Activated CD4-positive, alpha-beta T cell treated with anti-CD3 and anti-CD28 coated beads, Interleukin-2, amount 50 U/mL, for 24 hours (primary cell): ENCODE results near the gene PPARG.
A peak's percentile ranks its signal among the peaks of the same experiment; 100 is the strongest.
"Not testable (repeated sequence)": the region's sequence is repeated elsewhere in the genome, so short reads cannot be mapped to it uniquely, and the experiment has no call there.

ENCODE experiments used
- DNase-seq, 2 donors: peaks; one replicate each; pipeline ENCODE4 v3.0.0-alpha.2; 2020; ENCODE audit warnings: low read depth in 1 of 2, low spot score in 1 of 2

PPARG gene

DNA sequence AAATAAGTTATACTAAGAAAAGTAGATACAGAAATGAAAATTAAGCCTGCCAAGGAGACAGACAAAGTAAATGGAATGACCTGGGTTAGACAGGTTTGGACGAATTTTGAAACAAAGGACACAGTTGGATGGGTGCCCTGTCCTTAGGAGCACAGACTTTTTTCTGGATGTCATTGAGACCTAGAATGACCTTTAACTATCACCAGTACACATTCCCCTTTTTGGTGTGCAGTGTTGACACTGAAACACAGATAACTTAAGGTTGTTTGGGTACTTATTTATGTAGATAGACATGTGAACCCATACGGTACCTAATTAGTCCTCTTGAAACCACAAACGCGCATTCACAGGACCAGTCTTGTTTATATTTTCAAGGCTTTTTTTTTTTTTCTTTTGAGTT is 86.7 kb downstream of the PPARG start:
- DNase-seq, result no peak

DNA sequence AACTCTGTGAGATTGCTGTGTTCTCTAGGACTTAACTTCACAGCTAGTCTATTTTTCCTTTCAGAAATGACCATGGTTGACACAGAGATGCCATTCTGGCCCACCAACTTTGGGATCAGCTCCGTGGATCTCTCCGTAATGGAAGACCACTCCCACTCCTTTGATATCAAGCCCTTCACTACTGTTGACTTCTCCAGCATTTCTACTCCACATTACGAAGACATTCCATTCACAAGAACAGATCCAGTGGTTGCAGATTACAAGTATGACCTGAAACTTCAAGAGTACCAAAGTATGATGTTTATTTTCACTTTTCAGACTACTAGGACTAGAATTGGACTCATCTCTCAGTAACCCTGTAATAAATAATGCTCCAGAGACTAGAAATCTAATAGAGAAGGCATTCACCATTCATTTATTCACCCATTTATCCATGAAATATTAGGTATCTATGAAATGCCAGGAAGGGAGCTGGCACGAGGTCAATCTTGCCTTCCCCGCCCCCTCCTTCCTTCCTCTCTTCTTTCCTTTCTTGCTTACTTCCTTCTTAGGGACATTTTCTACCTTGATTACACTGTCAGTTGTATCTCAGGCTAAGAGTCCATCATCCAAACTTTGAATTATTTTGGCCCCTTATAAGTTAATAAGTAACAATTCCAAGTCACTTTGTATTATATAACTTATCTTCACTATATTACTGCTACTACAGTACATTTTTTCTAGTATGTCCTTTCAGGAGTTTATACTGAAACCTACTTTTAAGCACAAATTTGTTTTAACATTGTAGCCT is 91.0 kb downstream of the PPARG start:
- DNase-seq, result no peak

DNA sequence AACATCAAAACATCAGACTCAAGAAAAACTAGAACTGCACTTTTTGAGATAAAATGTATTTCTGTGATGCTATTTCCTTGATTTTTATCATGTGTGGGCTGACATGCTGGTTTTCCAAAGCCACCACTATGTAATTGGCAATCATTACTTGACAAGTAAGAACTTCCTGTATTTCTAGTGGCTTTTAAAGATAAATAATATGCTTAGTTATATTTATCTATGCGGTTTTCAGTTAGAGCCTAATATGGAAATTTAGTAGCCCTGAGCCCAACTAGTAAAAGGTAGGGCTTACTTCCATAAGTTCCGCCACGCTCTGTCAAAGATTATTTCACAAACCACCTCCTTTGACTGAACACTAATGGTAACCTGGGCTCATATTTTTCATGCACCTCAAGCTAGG is 91.6 kb downstream of the PPARG start:
- DNase-seq, result no peak

DNA sequence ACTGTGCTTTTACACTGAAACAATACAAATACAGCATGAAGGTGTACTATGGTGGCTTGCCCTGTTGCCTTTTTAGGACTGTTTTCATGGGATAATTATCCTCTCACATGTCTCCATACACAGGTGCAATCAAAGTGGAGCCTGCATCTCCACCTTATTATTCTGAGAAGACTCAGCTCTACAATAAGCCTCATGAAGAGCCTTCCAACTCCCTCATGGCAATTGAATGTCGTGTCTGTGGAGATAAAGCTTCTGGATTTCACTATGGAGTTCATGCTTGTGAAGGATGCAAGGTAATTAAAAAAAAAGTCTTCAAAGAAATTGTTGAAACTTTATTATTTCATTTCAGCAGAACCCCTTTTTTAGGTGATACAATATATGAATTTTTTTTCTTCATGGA is 92.3 kb downstream of the PPARG start:
- DNase-seq, result no peak

DNA sequence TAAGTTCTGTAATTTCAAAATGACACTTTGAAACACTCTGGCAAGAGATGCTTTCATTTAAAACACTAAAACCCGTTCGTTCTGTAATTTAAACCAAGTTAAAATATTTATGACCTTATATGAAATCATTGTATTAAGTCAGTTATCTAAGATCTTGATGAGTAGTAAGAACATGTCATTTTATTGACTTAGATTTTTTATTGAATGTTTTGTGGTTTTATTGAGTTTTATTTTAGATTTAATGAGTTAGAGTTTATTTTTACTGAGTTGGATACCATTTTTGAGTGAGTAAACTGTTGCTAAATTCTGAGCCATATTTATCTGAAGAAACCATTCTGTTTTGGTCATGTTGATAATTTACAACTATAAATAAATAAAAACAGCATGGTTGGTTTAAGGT is 94.3 kb downstream of the PPARG start:
- DNase-seq, result no peak

DNA sequence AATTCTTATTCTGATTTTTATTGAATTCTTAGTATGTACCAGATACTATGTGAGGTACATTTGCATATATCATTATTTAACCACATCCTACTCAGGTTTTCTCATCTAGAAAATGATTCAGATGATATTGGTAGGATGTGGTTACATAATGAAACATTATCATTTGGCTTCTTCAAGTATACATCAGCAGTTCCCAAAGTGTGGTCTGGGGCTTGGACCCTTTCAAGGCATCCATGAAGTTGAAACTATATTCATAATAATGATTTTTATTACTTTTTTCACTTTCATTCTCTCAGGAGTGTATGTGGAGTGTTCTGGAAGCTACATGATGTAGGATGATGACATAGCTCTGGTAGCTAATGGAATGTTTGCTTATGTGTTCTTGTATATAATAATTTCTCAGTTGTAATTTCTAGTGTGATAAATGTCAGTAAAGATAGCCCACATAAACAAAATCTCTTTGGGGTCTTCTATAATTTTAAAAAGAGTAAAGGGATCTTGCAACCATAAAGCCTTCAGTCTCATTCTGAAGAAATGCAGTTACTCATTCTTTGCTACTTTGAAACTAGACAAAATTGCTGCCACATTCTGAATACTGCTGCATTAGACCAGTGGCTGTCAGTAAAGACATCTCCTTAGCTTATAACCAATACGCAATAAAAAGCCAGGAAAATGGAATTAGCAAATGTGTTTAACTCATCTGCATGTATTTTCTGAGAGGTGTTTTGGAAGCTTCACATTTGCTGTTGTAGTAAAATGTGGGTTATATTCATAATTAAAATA is 95.8 kb downstream of the PPARG start:
- no peak for DNase-seq

DNA sequence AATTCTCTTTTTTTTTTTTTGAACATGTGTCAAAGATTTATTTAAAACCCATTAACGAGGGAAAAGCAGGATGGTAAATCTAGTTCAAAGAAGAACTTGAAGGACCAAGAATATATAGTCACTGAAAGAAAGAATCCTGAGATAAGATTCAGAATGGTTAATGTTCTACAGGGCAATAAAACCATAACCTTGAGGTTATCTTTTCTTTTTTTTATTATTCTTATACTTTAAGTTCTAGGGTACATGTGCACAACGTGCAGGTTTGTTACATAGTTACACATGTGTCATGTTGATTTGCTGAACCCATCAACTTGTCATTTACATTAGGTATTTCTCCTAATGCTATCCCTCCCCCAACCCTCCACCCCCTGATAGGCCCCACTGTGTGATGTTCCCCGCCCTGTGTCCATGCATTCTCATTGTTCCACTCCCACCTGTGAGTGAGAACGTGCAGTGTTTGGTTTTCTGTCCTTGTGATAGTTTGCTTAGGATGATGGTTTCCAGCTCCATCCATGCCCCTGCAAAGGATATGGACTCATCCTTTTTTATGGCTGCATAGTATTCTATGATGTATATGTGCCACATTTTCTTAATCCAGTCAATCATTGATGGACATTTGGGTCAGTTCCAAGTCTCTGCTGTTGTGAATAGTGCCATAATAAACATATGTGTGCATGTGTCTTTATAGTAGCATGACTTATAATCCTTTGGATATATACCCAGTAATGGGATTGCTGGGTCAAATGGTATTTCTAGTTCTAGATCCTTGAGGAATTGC is 97.8 kb downstream of the PPARG start:
- DNase-seq, result not testable (repeated sequence)

DNA sequence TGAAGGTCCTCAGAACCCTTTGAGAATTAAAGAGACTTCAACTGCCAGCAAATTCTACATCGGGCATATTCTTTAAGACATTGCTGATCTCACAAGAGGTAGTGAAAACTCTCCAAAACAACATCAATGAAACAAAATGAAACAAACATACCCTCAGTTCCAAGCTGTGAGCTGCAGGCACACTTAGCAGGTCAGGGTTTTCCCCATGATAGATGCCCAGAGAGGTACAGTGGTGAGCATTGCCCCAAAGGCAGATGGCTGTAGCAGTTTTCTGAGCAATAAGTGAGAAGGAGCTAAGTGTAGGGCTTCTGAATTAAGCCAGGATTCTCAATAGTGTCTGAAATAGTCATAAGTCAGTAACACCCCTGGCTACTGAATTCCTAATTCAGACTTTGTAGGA is 99.3 kb downstream of the PPARG start:
- DNase-seq, result no peak

DNA sequence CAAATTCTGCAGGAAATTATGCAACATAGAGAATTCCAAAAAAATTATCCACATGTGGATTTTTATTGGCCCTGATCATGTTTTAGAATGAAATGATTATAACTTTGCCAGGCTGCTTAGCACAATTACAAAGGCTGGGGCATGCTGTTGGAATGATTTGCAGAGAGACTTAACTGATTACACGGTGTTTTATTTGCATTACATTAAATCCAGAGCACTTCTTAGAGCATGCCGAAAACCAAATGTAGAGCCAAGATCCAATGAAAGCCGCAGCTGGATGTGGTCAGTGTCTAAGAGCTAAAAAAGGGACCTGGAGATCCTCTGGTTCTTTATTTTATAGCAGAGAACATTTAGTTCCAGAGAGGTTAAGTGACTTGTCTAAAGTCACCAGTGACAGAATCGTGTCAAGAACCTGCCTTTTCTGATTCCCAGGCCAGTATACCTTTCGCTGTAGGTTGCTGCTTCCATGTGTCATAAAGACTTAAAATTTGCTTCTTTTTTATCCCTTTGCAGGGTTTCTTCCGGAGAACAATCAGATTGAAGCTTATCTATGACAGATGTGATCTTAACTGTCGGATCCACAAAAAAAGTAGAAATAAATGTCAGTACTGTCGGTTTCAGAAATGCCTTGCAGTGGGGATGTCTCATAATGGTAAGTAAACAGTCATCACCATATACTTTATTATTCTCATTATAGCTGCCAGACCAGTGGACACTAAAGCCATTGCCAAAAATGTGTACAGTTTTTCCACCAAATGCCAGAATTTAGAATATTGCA is 103.4 kb downstream of the PPARG start:
- DNase-seq, result no peak

DNA sequence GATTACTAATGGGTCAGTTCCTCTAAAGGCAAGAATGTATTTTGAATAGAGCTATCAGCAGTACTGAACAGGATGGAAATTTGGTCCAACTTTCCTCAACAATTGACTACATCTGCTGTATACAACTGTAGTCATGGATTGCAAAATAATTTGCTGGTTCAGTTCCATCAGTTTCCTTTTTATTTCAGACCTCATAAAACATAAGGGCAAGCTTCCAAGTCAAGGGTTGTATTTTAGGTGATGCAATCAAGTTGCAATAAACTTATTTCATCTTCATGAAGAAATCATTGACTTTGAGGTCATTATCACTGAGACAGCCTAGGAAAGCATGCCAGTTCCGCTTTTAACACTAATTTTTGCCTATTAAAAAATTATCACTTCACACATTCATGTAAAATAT is 105.0 kb downstream of the PPARG start:
- no peak for DNase-seq

DNA sequence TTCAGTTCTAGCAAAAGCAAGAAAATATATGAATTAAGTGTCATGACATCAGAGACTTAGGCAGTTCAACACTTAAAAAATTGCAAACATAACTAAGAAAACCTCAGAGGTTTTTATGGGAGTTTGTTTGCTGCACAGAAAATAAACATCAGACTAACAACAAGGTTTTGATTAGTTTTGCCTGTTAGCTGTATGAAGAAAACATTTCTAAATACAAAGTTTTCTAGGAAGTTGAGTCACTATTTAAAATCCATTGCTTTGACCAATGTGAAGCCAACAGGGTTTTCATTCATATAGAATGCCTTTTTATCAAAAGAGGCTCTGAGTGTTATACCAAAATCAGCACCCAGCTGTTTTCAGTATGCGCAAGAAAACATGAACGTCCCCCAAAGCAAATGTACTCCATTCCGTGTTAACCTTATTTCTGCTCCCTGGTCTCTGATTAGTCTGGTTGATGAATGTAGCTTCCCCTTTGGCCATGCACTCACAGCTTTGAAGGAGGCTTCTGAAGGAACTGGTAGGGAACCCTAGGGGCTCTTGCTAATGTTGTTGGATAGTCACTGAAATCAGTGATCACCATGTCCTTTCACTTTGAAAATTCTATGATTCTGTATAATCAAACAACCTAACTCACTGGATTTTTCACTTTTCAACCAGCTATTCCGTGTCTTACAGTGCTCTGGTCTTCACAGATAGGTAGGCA is 105.8 kb downstream of the PPARG start:
- DNase-seq, result no peak

DNA sequence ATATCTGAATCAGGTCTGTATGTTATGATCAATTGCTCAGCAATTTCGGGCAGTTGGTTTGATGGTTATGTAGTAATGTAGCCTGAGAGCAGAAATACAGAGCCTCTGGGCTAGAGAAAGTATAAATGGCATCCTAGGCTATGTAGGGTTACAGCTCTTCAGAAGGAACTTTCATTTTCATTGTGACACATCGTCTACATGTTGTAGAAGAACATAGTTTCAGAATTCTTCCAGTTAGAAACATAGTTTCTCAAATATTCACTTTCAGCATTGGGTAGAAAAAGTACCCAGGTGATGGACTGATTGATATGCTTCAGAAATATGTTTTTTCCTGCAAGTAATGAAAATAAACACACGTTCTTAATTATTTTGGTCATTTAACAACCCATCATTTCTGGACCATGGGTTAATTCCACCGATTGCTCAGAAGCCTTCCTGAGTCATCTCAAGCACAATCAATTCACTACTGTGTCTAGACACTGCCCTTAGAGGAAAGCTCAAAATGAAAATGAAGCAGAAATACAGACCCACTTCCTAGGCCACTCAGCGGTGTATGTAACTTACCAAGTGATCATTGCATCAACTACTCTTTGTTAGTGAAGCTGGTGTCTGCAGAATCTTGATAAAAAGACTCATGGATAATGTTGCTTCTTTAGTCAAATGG is 106.6 kb downstream of the PPARG start:
- DNase-seq, result peak in 1 of 2 donors; percentile 27

DNA sequence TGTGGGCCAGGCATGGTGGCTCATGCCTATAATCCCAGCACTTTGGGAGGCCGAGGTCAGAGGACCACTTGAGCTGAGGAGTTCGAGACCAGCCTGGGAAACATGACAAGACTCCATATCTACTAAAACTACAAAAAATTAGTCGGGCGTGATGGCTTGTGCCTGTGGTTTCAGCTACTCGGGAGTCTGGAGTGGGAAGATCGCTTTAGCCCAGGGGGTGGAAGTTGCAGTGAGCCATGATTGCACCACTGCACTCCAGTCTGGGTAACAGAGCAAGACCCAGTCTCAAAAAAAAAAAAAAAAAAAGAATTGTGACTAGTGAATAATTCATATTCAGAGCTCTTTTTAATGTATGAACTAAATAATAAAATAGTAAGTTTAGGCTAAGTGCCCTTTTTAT is 107.6 kb downstream of the PPARG start:
- no peak for DNase-seq

DNA sequence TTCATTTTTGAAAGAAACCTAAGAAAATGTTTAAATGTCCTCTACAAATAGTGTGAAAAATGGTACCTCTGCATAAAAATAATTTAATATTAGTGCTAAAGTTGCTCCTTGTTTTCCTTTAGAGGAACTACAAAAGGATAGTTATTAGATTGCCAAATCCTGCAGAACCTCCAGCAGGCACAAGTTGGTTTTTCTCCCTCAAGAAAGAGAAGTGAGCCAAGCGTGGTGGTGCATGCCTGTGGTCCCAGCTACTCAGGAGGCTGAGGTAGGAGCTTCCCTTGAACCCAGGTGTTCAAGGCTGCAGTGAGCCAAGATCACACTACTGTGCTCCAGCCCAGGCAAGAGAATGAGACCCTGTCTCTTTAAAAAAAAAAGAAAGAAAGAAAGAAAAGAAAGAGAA is 110.4 kb downstream of the PPARG start:
- DNase-seq, result no peak

DNA sequence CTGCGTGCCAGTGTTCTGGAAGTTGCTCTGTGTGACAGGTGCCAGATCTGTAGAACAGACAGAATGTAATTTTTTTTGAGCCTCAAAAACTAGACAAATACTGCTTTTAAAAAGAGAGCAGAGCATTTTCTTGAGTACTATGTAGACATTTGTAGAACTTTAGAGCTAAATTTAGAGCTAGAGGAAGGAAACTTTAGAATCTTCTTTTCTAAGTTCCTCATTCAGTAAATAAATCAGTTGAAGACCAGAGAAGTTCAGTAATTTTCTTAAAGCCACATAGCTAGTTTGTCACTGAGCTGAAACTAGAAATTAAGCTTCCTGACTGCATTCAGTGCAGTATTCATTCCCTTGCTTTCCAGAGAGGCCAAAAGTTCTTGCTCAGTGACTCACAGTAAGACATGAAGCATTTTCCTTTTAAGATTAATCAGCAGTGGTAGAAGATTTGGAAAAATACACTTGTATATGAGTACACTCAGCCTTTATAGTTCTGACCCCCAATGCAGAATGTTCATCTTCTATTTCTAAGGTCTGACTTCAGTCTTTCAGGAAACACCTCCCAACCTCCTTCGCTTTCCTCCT is 111.8 kb downstream of the PPARG start:
- no peak for DNase-seq

DNA sequence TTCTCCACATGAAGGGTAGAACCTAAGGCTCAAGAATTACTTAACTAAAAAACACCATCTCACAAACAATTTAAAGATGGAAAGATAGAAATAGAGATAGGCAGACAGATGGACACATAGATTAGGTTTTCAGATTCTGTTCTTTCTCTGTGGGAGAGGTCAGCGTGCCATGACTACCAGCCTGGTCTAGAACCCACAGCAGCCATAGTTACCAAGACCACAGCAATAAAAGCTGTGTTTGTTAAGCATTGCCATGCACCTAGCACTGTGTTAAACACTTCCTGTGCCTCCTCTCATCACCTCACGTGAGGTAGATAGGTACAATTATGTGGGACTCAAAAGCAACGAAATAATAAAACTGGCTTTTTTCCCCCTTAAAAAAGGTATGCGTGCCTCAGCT is 112.3 kb downstream of the PPARG start:
- DNase-seq, result no peak

DNA sequence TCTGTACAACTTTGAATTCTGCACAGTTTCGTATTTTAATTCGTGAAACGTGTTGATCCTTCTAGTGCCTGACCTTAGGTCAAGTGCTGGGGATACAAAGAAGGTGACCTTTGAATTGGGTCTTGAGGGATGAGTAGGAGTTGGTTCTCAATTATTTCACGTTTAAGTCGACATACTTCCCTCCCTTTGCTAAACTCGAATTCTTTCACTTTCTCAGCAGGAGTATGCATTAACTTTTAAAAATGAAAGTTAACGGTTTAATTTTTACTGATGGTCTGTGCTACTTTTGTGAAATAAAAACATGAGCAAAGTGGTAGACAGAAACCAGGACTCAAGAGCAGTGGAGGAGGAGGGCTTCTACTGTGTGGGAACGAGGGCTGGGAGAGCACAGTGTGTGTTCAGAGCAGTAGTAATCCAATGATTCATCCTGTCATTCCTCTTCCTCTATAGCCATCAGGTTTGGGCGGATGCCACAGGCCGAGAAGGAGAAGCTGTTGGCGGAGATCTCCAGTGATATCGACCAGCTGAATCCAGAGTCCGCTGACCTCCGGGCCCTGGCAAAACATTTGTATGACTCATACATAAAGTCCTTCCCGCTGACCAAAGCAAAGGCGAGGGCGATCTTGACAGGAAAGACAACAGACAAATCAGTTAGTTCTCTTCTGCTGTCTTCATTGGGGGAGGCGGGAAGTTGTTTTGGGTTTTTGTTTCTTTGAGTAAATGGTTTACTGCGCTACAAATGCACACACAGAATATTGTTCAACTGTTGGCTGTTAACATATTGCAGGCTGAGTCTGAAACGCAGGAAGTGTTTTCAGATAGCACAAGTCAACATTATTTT is 116.8 kb downstream of the PPARG start:
- DNase-seq, result no peak

DNA sequence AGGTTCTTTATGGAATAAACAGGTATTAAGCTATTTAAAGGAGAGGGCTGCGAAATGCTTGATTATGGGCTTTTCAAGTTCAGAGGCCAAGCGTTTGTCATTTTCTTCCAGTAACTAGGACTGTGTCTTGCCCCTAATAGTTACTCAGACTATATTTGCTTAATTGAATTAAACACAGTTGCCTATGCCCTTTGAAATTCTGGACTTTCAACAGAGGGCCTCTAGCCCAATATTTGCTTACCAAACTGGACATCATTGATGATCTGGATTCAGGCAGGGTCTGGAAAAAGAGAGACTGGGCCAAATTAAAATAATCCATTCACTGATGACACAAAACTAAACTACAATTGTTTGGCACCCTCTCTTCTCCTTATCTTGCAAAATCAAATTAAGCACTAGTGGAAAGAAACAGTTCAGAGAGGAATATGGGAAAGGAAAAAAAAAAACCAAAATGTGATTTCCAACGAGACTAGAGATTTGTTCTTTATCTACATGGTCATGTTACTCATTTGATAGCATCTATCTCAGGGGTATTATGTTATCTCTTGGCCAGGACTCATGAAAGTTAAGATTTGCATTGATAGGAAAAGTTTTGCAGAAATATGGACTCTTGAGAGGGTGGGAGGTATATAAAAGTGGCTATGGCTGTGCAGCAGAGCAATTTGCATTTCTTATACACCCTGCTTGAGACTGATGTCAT is 120.3 kb downstream of the PPARG start:
- DNase-seq, result no peak
